IMR-90 (cell line): ENCODE results near the gene SLC18B1. TPM values are rescaled to one million over a fixed set of nuclear protein-coding genes. Genes with fewer than 3 reads are reported as not detected.

ENCODE experiments used
- ATAC-seq: fragments of 200-7000 bp; cut with Tn5 transposase; 2 replicates; pipeline ENCODE4 v1.9.1; 2020; ENCODE audit warnings: low read depth, mild to moderate bottlenecking, moderate library complexity
- BruUV-seq: library from RNA; stranded (reverse); fragments of 400-500 nt; replicated peaks from 2 replicates; lab custom pipeline; 2021; lab: Mats Ljungman, UMichigan
- CTCF ChIA-PET: fragments of 300-600 bp; formaldehyde crosslinking; extraction: SDS; loops from one replicate; lab custom pipeline; 2021; ENCODE audit warnings: antibody characterized with exemption; lab: Yijun Ruan, JAX
- POLR2A ChIA-PET: fragments of 300-600 bp; sonication (Branson Sonifier 250); formaldehyde crosslinking; loops from one replicate; lab custom pipeline; 2022; ENCODE audit warnings: antibody characterized with exemption; ENCODE audit not compliant: unreplicated experiment; lab: Charles Lee
- DNase-seq: peaks from one replicate; pipeline ENCODE4 v3.0.0; 2013
- H2AFZ ChIP-seq: replicated peaks from 2 replicates; pipeline ENCODE3; 2013; ENCODE audit warnings: low read length, mild to moderate bottlenecking; ENCODE audit not compliant: poor library complexity
- H2AK5ac ChIP-seq: 2 replicates; pipeline ENCODE4 v1.6.1; 2013; ENCODE audit warnings: low read depth, low read length, inconsistent platforms
- H2AK9ac ChIP-seq: replicated peaks from 2 replicates; pipeline ENCODE3; 2013; ENCODE audit warnings: mild to moderate bottlenecking, low read depth, low read length, moderate library complexity; ENCODE audit not compliant: poor library complexity
- H2BK120ac ChIP-seq: 2 replicates; pipeline ENCODE4 v1.6.1; 2013; ENCODE audit warnings: low read depth, low read length, inconsistent platforms
- H2BK15ac ChIP-seq: 3 replicates; pipeline ENCODE4 v1.6.1; 2013; ENCODE audit warnings: low read depth, low read length, inconsistent platforms
- H2BK20ac ChIP-seq: 2 replicates; pipeline ENCODE4 v1.6.1; 2013; ENCODE audit warnings: low read depth, mild to moderate bottlenecking, inconsistent platforms, low read length, moderate library complexity
- H2BK5ac ChIP-seq: 2 replicates; pipeline ENCODE4 v1.6.1; 2013; ENCODE audit warnings: mild to moderate bottlenecking, low read depth, low read length, inconsistent platforms; ENCODE audit not compliant: poor library complexity, severe bottlenecking
- H3K14ac ChIP-seq: replicated peaks from 2 replicates; pipeline ENCODE4 v1.6.1; 2013; ENCODE audit warnings: low read depth, low read length, inconsistent platforms
- H3K18ac ChIP-seq: 2 replicates; pipeline ENCODE4 v1.6.1; 2013; ENCODE audit warnings: low read depth, low read length, control low read depth
- H3K23ac ChIP-seq: 2 replicates; pipeline ENCODE4 v1.6.1; 2013; ENCODE audit warnings: low read depth, low read length, inconsistent platforms
- H3K27ac ChIP-seq: 2 replicates; pipeline ENCODE4 v1.5.1; 2013; ENCODE audit warnings: mild to moderate bottlenecking, control low read depth, low read length; ENCODE audit not compliant: insufficient read depth
- H3K27me3 ChIP-seq: 2 replicates; pipeline ENCODE4 v1.6.1; 2013; ENCODE audit warnings: low read length; ENCODE audit not compliant: control insufficient read depth, insufficient read depth
- H3K36me3 ChIP-seq: 2 replicates; pipeline ENCODE4 v1.6.1; 2013; ENCODE audit warnings: low read length, mixed read lengths; ENCODE audit not compliant: control insufficient read depth, insufficient read depth
- H3K4ac ChIP-seq: 2 replicates; pipeline ENCODE4 v1.6.1; 2013; ENCODE audit warnings: low read depth, low read length, inconsistent platforms
- H3K4me1 ChIP-seq: 2 replicates; pipeline ENCODE4 v1.6.1; 2013; ENCODE audit warnings: low read length, mixed read lengths; ENCODE audit not compliant: control insufficient read depth, insufficient read depth
- H3K4me2 ChIP-seq: 2 replicates; pipeline ENCODE4 v1.6.1; 2013; ENCODE audit warnings: low read depth, mild to moderate bottlenecking, control low read depth, low read length, moderate library complexity
- H3K4me3 ChIP-seq: 2 replicates; pipeline ENCODE4 v1.5.1; 2013; ENCODE audit warnings: low read depth, mild to moderate bottlenecking, control low read depth, low read length, moderate library complexity; ENCODE audit not compliant: insufficient read depth
- H3K56ac ChIP-seq: 2 replicates; pipeline ENCODE4 v1.6.1; 2013; ENCODE audit warnings: low read length, inconsistent platforms; ENCODE audit not compliant: insufficient read depth; ENCODE audit errors: extremely low read depth
- H3K79me1 ChIP-seq, 2 experiments: 2 replicates each; pipeline ENCODE4 v1.6.1; 2013; ENCODE audit warnings: low read length in 2 of 2, inconsistent platforms in 1 of 2, low read depth in 1 of 2
- H3K9ac ChIP-seq: 2 replicates; pipeline ENCODE4 v1.6.1; 2013; ENCODE audit warnings: low read depth, low read length, control low read depth
- H3K9me1 ChIP-seq: 2 replicates; pipeline ENCODE4 v1.6.1; 2013; ENCODE audit warnings: low read length, inconsistent platforms; ENCODE audit not compliant: insufficient read depth
- H3K9me3 ChIP-seq: 2 replicates; pipeline ENCODE4 v1.6.1; 2013; ENCODE audit warnings: low read length; ENCODE audit not compliant: control insufficient read depth, insufficient read depth
- H4K20me1 ChIP-seq: 2 replicates; pipeline ENCODE4 v1.6.1; 2013; ENCODE audit warnings: low read length, inconsistent platforms; ENCODE audit not compliant: insufficient read depth
- H4K5ac ChIP-seq: 2 replicates; pipeline ENCODE4 v1.6.1; 2013; ENCODE audit warnings: mild to moderate bottlenecking, low read depth, low read length, control low read depth
- H4K8ac ChIP-seq, 2 experiments: 2 replicates each; pipeline ENCODE4 v1.6.1; 2013; ENCODE audit warnings: low read depth in 2 of 2, low read length in 2 of 2, control low read depth in 1 of 2, inconsistent platforms in 1 of 2
- H4K91ac ChIP-seq: 2 replicates; pipeline ENCODE4 v1.6.1; 2013; ENCODE audit warnings: low read depth, low read length, inconsistent platforms; ENCODE audit not compliant: insufficient read depth
- BHLHE40 ChIP-seq: fragments of 150-350 bp; IDR thresholded peaks from 2 replicates; pipeline ENCODE4 v1.6.1; 2016; ENCODE audit warnings: mild to moderate bottlenecking, low read depth, low read length
- CEBPB ChIP-seq: IDR thresholded peaks from 2 replicates; pipeline ENCODE4 v1.6.1; 2012; ENCODE audit warnings: low read depth, low read length, improper control_type of control experiment
- CHD1 ChIP-seq: IDR thresholded peaks from 2 replicates; pipeline ENCODE4 v1.6.1; 2012; ENCODE audit warnings: low read depth, low read length, improper control_type of control experiment
- FOS ChIP-seq: fragments of 150-350 bp; IDR thresholded peaks from 2 replicates; pipeline ENCODE4 v1.6.1; 2016; ENCODE audit warnings: low read depth, low read length
- MAFK ChIP-seq: IDR thresholded peaks from 2 replicates; pipeline ENCODE4 v1.6.1; 2012; ENCODE audit warnings: low read depth, low read length, improper control_type of control experiment
- MXI1 ChIP-seq: IDR thresholded peaks from 2 replicates; pipeline ENCODE4 v1.6.1; 2012; ENCODE audit warnings: low read depth, mild to moderate bottlenecking, low read length, moderate library complexity, borderline replicate concordance
- NFE2L2 ChIP-seq: fragments of 150-350 bp; IDR thresholded peaks from 2 replicates; pipeline ENCODE4 v1.6.1; 2016; ENCODE audit warnings: low read depth, mild to moderate bottlenecking, low read length
- RAD21 ChIP-seq: IDR thresholded peaks from 2 replicates; pipeline ENCODE4 v1.6.1; 2012; ENCODE audit warnings: low read length, improper control_type of control experiment
- RCOR1 ChIP-seq: IDR thresholded peaks from 2 replicates; pipeline ENCODE4 v1.6.1; 2012; ENCODE audit warnings: mild to moderate bottlenecking, low read length, improper control_type of control experiment; ENCODE audit not compliant: insufficient replicate concordance
- RFX5 ChIP-seq: IDR thresholded peaks from 2 replicates; pipeline ENCODE4 v1.8.0; 2012; ENCODE audit warnings: low read depth, mild to moderate bottlenecking, low read length, moderate library complexity
- SMC3 ChIP-seq: fragments of 150-350 bp; IDR thresholded peaks from 2 replicates; pipeline ENCODE4 v1.6.1; 2016; ENCODE audit warnings: low read depth, mild to moderate bottlenecking, antibody characterized with exemption, low read length, moderate library complexity
- WGBS, 2 experiments: methylation state at CpG; one replicate each; pipeline versions ENCODE4 v1.1.5 to v1.1.7; 2013; ENCODE audit warnings: missing lambda C conversion rate in 2 of 2; ENCODE audit not compliant: insufficient read length in 1 of 2; ENCODE audit errors: extremely low coverage in 2 of 2; 5-methylcytosine and 5-hydroxymethylcytosine counted together
- dilution Hi-C: fragments of 300-500 bp; cut with HindIII; formaldehyde crosslinking; loops from one replicate; pipeline ENCODE4 v1.14.3; 2018; ENCODE audit warnings: low sequenced_read_pairs; ENCODE audit not compliant: unreplicated experiment
- in situ Hi-C: fragments of 300-500 bp; cut with MboI; formaldehyde crosslinking; loops from 3 replicates; pipeline ENCODE4 v1.14.3; 2019; ENCODE audit warnings: low sequenced_read_pairs, inconsistent platforms, mixed read lengths
- intact Hi-C: fragments of 100-400 bp; cut with micrococcal nuclease; formaldehyde crosslinking; loops from 2 replicates; pipeline ENCODE4 v1.10.0; 2022
- polyA plus RNA-seq, 3 experiments: library from polyadenylated mRNA; depleted of rRNA; stranded (reverse); fragments of >200 nt; gene quantifications; 2 replicates each; pipeline ENCODE4 v1.2.3, GENCODE V29; 2012; ENCODE audit warnings: low replicate concordance in 1 of 3
- total RNA-seq: library from RNA; depleted of rRNA; stranded (reverse); fragments of >200 nt; gene quantifications from 2 replicates; pipeline ENCODE4 v1.2.3, GENCODE V29; 2012
- TF ChIP-seq, protein P1 (sequence below): conservative IDR thresholded peaks from 2 replicates; pipeline ENCODE4 v1.5.1; 2012; ENCODE audit warnings: mild to moderate bottlenecking, low read depth, low read length, improper control_type of control experiment
- TF ChIP-seq, protein P2 (sequence below): fragments of 150-350 bp; IDR thresholded peaks from 2 replicates; pipeline ENCODE4 v1.6.1; 2016; ENCODE audit warnings: low read depth, mild to moderate bottlenecking, low read length, moderate library complexity, borderline replicate concordance
- TF ChIP-seq, protein P3 (sequence below): fragments of 150-350 bp; IDR thresholded peaks from 2 replicates; pipeline ENCODE4 v1.6.1; 2017; ENCODE audit warnings: mild to moderate bottlenecking, antibody characterized with exemption, low read length, low read depth

SLC18B1 gene
- total and polyA plus RNA-seq, 2 of the 4 experiments (the other 2 are of a cell fraction): 2.4 to 2.5 TPM

- intact Hi-C loops (loop anchor here (5.0 kb wide), 1 partner anchor 62 kb away; no protein-coding TSS in a partner anchor), in situ Hi-C loops (no loop called here), dilution Hi-C loops (no loop called here)
- Histone ChIP-seq H4K5ac (no peak overlapping the region), H2BK15ac (0 out of 3 replicates have a peak overlapping the region, but pooled peaks have one; percentile 18), H3K4me2 (peak overlapping the region; percentile 62; the same call in 1 of the 2 replicates), H4K91ac (no peak overlapping the region), H2BK120ac (peak overlapping the region; percentile 16; the same call in 1 of the 2 replicates), H2BK5ac (peak overlapping the region; percentile 35), H3K9me1 (peaks cover 7% of the 10 kb centered on the region; the same call in 1 of the 2 replicates), H3K14ac (no peak overlapping the region), H3K27me3 (no peaks in the 10 kb centered on the region), H3K9ac (no peak overlapping the region), H3K18ac (peak overlapping the region; percentile 61; the same call in 1 of the 2 replicates), H3K4ac (no peak overlapping the region), H3K79me1 (no peaks in the 10 kb centered on the region), H3K4me1 (peaks cover 14% of the 10 kb centered on the region), H2AK9ac (no peak overlapping the region), H2AK5ac (no peak overlapping the region), H4K20me1 (no peaks in the 10 kb centered on the region), H3K27ac (no peak overlapping the region), H3K36me3 (no peaks in the 10 kb centered on the region), H2BK20ac (no peak overlapping the region), H3K23ac (no peak overlapping the region), H3K56ac (no peak overlapping the region), H2AFZ (no peak overlapping the region), H3K4me3 (no peak overlapping the region), H4K8ac (peak overlapping the region in 1 of 2 experiments; percentile 17; a peak in 1 of 4 replicates), H3K9me3 (no peaks in the 10 kb centered on the region)
- no peak for TF ChIP-seq RCOR1
- no peak for TF ChIP-seq MXI1
- TF ChIP-seq RFX5: no peak
- TF ChIP-seq, protein P1, sequence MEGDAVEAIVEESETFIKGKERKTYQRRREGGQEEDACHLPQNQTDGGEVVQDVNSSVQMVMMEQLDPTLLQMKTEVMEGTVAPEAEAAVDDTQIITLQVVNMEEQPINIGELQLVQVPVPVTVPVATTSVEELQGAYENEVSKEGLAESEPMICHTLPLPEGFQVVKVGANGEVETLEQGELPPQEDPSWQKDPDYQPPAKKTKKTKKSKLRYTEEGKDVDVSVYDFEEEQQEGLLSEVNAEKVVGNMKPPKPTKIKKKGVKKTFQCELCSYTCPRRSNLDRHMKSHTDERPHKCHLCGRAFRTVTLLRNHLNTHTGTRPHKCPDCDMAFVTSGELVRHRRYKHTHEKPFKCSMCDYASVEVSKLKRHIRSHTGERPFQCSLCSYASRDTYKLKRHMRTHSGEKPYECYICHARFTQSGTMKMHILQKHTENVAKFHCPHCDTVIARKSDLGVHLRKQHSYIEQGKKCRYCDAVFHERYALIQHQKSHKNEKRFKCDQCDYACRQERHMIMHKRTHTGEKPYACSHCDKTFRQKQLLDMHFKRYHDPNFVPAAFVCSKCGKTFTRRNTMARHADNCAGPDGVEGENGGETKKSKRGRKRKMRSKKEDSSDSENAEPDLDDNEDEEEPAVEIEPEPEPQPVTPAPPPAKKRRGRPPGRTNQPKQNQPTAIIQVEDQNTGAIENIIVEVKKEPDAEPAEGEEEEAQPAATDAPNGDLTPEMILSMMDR: peak; percentile 37
- no peak for TF ChIP-seq BHLHE40
- peak; percentile 25; the same call in 1 of the 2 replicates for TF ChIP-seq RAD21
- no peak for TF ChIP-seq MAFK
- 0 out of 2 replicates have a peak, but pooled peaks have one; percentile 12 for TF ChIP-seq SMC3
- no peak for TF ChIP-seq NFE2L2
- TF ChIP-seq, protein P2, sequence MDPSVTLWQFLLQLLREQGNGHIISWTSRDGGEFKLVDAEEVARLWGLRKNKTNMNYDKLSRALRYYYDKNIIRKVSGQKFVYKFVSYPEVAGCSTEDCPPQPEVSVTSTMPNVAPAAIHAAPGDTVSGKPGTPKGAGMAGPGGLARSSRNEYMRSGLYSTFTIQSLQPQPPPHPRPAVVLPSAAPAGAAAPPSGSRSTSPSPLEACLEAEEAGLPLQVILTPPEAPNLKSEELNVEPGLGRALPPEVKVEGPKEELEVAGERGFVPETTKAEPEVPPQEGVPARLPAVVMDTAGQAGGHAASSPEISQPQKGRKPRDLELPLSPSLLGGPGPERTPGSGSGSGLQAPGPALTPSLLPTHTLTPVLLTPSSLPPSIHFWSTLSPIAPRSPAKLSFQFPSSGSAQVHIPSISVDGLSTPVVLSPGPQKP: no peak
- peak; percentile 93 for TF ChIP-seq CEBPB
- no peak for TF ChIP-seq CHD1
- TF ChIP-seq, protein P3, sequence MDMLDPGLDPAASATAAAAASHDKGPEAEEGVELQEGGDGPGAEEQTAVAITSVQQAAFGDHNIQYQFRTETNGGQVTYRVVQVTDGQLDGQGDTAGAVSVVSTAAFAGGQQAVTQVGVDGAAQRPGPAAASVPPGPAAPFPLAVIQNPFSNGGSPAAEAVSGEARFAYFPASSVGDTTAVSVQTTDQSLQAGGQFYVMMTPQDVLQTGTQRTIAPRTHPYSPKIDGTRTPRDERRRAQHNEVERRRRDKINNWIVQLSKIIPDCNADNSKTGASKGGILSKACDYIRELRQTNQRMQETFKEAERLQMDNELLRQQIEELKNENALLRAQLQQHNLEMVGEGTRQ: no peak
- no peak for TF ChIP-seq FOS
- ChIA-PET CTCF (interaction anchor here (0.6 to 1.1 kb wide), 3 partner anchors 10 to 23 kb away, joined by 3 read pairs; no protein-coding TSS in a partner anchor), POLR2A (no interaction called here)
- no TSS peak for BruUV-seq
- ATAC-seq: peak; percentile 60
- no CpG with 5 or more reads among the region's 3 CpGs for WGBS, 2 experiments
- peak; percentile 83 for DNase-seq
These were observed 63.7 kb downstream of the SLC18B1 start for GRCh38 chr6:132734694-132735236.
